IPS-20b (cell line): ENCODE results near the gene CUL1.
A peak's percentile ranks its signal among the peaks of the same experiment; 100 is the strongest.

Experiments used
- H3K27ac ChIP-seq: one replicate; pipeline ENCODE4 v1.5.1; 2013; ENCODE audit warnings: low read length
- H3K27me3 ChIP-seq: 2 replicates; pipeline ENCODE4 v1.6.1; 2013; ENCODE audit warnings: mild to moderate bottlenecking, low read length, inconsistent platforms; ENCODE audit not compliant: insufficient read depth
- H3K36me3 ChIP-seq: 2 replicates; pipeline ENCODE4 v1.6.1; 2013; ENCODE audit warnings: low read depth, mild to moderate bottlenecking, inconsistent platforms, low read length, moderate library complexity; ENCODE audit not compliant: insufficient read depth
- H3K4me1 ChIP-seq: 2 replicates; pipeline ENCODE4 v1.6.1; 2013; ENCODE audit warnings: mild to moderate bottlenecking, control low read depth, inconsistent platforms, low read length, moderate library complexity; ENCODE audit not compliant: insufficient read depth
- H3K4me3 ChIP-seq: 2 replicates; pipeline ENCODE4 v1.5.1; 2013; ENCODE audit warnings: mild to moderate bottlenecking, low read length, inconsistent platforms
- H3K9ac ChIP-seq: 2 replicates; pipeline ENCODE4 v1.6.1; 2013; ENCODE audit warnings: low read depth, mild to moderate bottlenecking, inconsistent platforms, low read length, moderate library complexity
- H3K9me3 ChIP-seq: 2 replicates; pipeline ENCODE4 v1.6.1; 2013; ENCODE audit warnings: mild to moderate bottlenecking, low read depth, low read length, inconsistent platforms; ENCODE audit not compliant: insufficient read depth

The CUL1 gene

GRCh38 chr7:148674689-148675088 lies 24.0 kb upstream of the CUL1 start:
- H3K4me1 ChIP-seq, result no peaks in the 10 kb centered on the region
- H3K27me3 ChIP-seq, result no peaks in the 10 kb centered on the region
- no peak overlapping the region for H3K4me3 ChIP-seq
- H3K27ac ChIP-seq, result no peak overlapping the region
- H3K36me3 ChIP-seq, result no peaks in the 10 kb centered on the region
- H3K9me3 ChIP-seq, result peaks cover 4% of the 10 kb centered on the region
- H3K9ac ChIP-seq, result no peak overlapping the region

DNA sequence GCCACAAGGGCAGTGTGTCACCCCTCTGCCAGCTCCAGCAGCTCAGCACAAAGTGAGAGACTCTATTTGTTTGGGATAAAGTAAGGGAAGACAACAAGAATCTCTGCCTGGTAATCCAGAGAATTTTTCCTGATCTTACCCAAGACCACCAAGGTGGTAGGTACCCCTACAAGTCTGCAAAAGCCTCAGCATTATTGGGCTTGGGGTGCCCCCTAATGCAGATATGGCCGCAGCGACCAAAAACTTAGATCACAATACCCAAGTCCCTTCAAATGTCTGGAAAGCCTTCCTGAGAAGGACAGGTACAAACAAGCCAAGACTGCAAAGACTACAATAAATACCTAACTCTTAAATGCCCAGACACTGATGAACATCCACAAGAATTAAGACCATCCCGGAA lies 22.4 kb upstream of the CUL1 start:
- Histone ChIP-seq H3K9me3 (peaks cover 4% of the 10 kb centered on the region), H3K27me3 (no peaks in the 10 kb centered on the region), H3K9ac (no peak overlapping the region), H3K36me3 (no peaks in the 10 kb centered on the region), H3K4me1 (no peaks in the 10 kb centered on the region), H3K4me3 (no peak overlapping the region), H3K27ac (no peak overlapping the region)

DNA sequence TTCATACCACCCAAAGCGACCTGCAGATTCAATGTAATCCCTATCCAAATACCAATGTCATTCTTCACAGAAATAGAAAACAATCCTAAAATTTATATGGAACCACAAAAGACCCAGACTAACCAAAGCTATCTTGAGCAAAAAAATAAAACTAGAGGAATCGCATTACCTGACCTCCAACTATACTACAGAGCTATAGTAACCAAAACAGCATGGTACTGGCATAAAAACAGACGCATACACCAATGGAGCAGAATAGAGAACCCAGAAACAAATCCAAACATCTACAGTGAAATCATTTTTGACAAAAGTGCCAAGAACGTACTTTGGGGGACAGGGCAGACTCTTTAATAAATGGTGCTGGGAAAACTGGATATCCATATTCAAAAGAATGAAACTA lies 16.9 kb upstream of the CUL1 start:
- Histone ChIP-seq H3K4me1 (no peaks in the 10 kb centered on the region), H3K9me3 (peaks cover 9% of the 10 kb centered on the region; the same call in 1 of the 2 replicates), H3K27me3 (no peaks in the 10 kb centered on the region), H3K4me3 (no peak overlapping the region), H3K9ac (no peak overlapping the region), H3K36me3 (no peaks in the 10 kb centered on the region), H3K27ac (no peak overlapping the region)

GRCh38 chr7:148684289-148684830 lies 14.3 kb upstream of the CUL1 start:
- H3K4me1 ChIP-seq, result no peaks in the 10 kb centered on the region
- no peaks in the 10 kb centered on the region for H3K27me3 ChIP-seq
- H3K9me3 ChIP-seq, result peaks cover 9% of the 10 kb centered on the region; the same call in 1 of the 2 replicates
- no peak overlapping the region for H3K4me3 ChIP-seq
- no peak overlapping the region for H3K9ac ChIP-seq
- no peaks in the 10 kb centered on the region for H3K36me3 ChIP-seq
- no peak overlapping the region for H3K27ac ChIP-seq

DNA sequence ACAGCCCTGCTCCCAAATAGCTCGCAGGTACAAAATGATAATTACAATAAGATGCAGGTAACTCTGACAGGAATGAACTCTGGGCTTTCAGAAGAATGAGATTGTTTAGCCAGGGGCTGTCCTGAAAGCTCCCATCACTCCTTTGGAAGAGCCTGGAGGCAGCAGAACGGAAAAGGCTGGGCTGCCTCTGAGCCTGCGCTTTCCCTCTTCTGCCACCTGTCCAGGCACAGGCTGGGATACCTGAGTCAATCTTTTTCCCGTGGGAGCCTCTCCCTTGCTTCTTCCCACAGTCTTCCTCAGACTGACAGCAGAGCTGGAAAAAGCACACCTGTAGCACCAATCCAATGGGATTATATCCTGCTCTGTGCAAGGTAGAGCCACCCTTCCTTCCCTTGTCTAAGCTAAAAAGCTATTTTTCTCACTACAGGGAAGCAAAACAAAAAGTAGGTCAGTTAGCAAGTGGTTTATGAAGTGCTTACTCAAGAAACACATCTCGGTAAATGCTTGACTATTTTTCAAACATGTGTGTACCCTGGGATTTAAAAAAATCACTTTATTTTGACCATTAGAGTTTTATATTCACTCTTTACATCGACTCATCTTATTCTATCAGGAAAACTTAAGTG lies 12.3 kb upstream of the CUL1 start:
- H3K9me3 ChIP-seq, result peaks cover 9% of the 10 kb centered on the region; the same call in 1 of the 2 replicates
- no peaks in the 10 kb centered on the region for H3K36me3 ChIP-seq
- no peak overlapping the region for H3K27ac ChIP-seq
- no peaks in the 10 kb centered on the region for H3K27me3 ChIP-seq
- no peak overlapping the region for H3K9ac ChIP-seq
- H3K4me3 ChIP-seq, result no peak overlapping the region
- no peaks in the 10 kb centered on the region for H3K4me1 ChIP-seq

DNA sequence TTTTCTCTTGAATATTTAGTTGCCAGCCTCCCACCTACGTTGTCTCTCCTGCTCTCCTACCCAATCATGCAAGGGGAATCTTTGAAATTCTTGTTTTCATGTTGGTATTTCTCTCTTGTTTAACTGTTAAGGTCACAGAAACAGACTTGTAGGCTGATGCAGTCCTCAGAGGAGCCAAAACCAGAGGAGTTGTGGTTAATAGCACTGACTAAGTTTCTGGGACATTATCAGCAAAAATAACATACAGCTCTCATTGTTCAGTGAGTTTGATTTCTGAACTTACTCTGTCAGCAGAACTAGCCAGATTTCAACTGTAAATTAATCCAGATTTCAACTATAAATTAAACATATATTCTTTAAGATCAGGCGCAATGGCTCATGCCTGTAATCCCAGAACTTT lies 11.1 kb upstream of the CUL1 start:
- Histone ChIP-seq H3K27me3 (no peaks in the 10 kb centered on the region), H3K9me3 (no peaks in the 10 kb centered on the region), H3K36me3 (no peaks in the 10 kb centered on the region), H3K27ac (no peak overlapping the region), H3K9ac (no peak overlapping the region), H3K4me1 (no peaks in the 10 kb centered on the region), H3K4me3 (no peak overlapping the region)

GRCh38 chr7:148688526-148688925 lies 10.2 kb upstream of the CUL1 start:
- no peaks in the 10 kb centered on the region for H3K9me3 ChIP-seq
- H3K36me3 ChIP-seq, result no peaks in the 10 kb centered on the region
- no peaks in the 10 kb centered on the region for H3K27me3 ChIP-seq
- no peak overlapping the region for H3K27ac ChIP-seq
- H3K4me3 ChIP-seq, result no peak overlapping the region
- no peaks in the 10 kb centered on the region for H3K4me1 ChIP-seq
- H3K9ac ChIP-seq, result no peak overlapping the region

GRCh38 chr7:148693651-148694050 lies 5.1 kb upstream of the CUL1 start:
- Histone ChIP-seq H3K36me3 (no peaks in the 10 kb centered on the region), H3K4me3 (no peak overlapping the region), H3K27ac (no peak overlapping the region), H3K27me3 (no peaks in the 10 kb centered on the region; the same call in 1 of the 2 replicates), H3K9me3 (no peaks in the 10 kb centered on the region), H3K4me1 (peaks cover 10% of the 10 kb centered on the region), H3K9ac (no peak overlapping the region)

GRCh38 chr7:148694631-148695030 lies 4.1 kb upstream of the CUL1 start:
- Histone ChIP-seq H3K27ac (no peak overlapping the region), H3K27me3 (no peaks in the 10 kb centered on the region; the same call in 1 of the 2 replicates), H3K9me3 (no peaks in the 10 kb centered on the region), H3K4me1 (peaks cover 10% of the 10 kb centered on the region), H3K36me3 (no peaks in the 10 kb centered on the region), H3K9ac (no peak overlapping the region), H3K4me3 (no peak overlapping the region)

DNA sequence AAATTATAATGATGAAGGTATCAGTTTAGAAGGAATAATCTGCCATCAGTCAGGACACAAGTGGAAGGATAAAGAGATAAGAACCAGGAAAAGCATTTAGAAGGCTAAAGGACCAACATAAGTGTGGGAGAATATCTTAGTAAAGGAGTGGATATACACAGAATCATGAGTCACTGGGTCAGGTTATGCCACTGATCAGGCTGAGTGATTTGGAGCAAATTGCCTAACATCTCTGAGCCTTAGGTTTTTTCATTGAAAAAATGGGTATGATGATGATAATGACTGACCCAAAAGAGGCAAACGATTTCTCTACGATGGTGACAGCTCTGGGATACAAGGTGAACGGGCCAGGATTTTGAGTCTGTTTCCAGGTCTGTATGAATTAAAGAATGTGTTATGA lies 2.8 kb upstream of the CUL1 start:
- H3K4me1 ChIP-seq, result peaks cover 12% of the 10 kb centered on the region
- no peak overlapping the region for H3K27ac ChIP-seq
- H3K36me3 ChIP-seq, result no peaks in the 10 kb centered on the region
- no peaks in the 10 kb centered on the region; the same call in 1 of the 2 replicates for H3K27me3 ChIP-seq
- H3K9me3 ChIP-seq, result no peaks in the 10 kb centered on the region
- no peak overlapping the region for H3K9ac ChIP-seq
- no peak overlapping the region for H3K4me3 ChIP-seq

- H3K4me1 ChIP-seq, result peaks cover 21% of the 10 kb centered on the region
- H3K27me3 ChIP-seq, result no peaks in the 10 kb centered on the region; the same call in 1 of the 2 replicates
- H3K27ac ChIP-seq, result no peak overlapping the region
- no peaks in the 10 kb centered on the region for H3K9me3 ChIP-seq
- no peak overlapping the region for H3K4me3 ChIP-seq
- H3K36me3 ChIP-seq, result no peaks in the 10 kb centered on the region
- H3K9ac ChIP-seq, result peak overlapping the region; percentile 91; the same call in 1 of the 2 replicates
Observed at GRCh38 chr7:148696787-148697186, 1.9 kb upstream of the CUL1 start.

DNA sequence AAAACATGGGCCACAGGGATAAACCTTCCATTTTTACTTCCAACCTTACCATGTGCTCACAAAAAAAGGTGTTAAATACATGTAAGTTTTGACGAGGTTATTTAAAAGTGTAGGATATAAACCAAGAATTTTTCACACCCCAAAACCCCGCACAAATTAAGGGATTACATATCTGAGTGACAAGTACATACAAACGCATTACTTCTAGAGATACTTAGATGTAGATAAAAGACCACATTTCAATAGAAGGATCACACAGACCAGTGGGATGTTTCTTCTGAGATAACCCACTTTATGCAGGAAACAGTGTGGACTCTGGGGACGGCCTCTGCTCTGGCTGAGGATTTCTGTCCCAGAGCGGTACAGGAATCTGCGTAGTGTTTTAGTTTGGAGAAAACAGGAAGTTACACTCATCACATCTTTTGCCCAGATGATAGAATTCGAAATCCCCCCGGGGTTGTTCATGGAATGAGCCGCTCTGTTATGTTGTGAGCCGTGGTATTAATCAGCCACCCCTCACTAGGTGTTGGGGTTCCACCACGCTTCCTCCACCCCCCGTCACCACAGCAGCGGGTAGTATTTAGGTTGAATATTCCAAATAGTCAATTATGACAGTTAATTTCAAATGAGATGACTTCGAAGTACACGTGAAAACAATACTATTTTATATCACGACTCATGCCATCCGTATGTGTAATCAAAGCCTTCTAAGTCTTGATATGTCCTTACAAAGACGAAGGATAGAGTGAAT lies 1.3 kb upstream of the CUL1 start:
- H3K36me3 ChIP-seq, result no peaks in the 10 kb centered on the region
- peak overlapping the region; percentile 91 for H3K9ac ChIP-seq
- H3K27ac ChIP-seq, result peak overlapping the region; percentile 88
- H3K4me1 ChIP-seq, result peaks cover 27% of the 10 kb centered on the region
- no peaks in the 10 kb centered on the region for H3K9me3 ChIP-seq
- H3K4me3 ChIP-seq, result peak overlapping the region; percentile 88
- no peaks in the 10 kb centered on the region; the same call in 1 of the 2 replicates for H3K27me3 ChIP-seq
